Measurements from ENCODE around the gene MUS81. TPM values are rescaled to one million over a fixed set of nuclear protein-coding genes. Genes with fewer than 3 reads are reported as not detected.

MUS81 gene
- polyA plus RNA-seq: 100 to 1,000 TPM in 1 of 4 donors, 10 to 100 TPM in 3; 45.3 to 118 (median 73.8) TPM
- long read RNA-seq, donor 1, partial matches to known transcripts: 0 of 17 reads
- long read RNA-seq, donor 1, other reads (novel, unspliced or antisense): 13 of 17 reads
- long read RNA-seq, donor 2, partial matches to known transcripts: 0 of 3 reads
- long read RNA-seq, donor 2, other reads (novel, unspliced or antisense): 0 of 3 reads
- long read RNA-seq, donor 3, partial matches to known transcripts: 12 of 14 reads
- long read RNA-seq, donor 3, other reads (novel, unspliced or antisense): 0 of 14 reads
- long read RNA-seq, donor 4: 0 reads
- long read RNA-seq, donor 5, partial matches to known transcripts: 0 of 1 reads
- long read RNA-seq, donor 5, other reads (novel, unspliced or antisense): 0 of 1 reads
- long read RNA-seq, donor 6, partial matches to known transcripts: 25 of 54 reads
- long read RNA-seq, donor 6, other reads (novel, unspliced or antisense): 26 of 54 reads
- long read RNA-seq, donor 7: 0 reads
- long read RNA-seq, donor 8: 0 reads
- long read RNA-seq, donor 9, partial matches to known transcripts: 0 of 1 reads
- long read RNA-seq, donor 9, other reads (novel, unspliced or antisense): 0 of 1 reads
- long read RNA-seq, donor 10, transcript MUS81-201 (16 exons, 2,392 nt): major isoform, 5 of 67 reads
- long read RNA-seq, donor 10, partial matches to known transcripts: 35 of 67 reads
- long read RNA-seq, donor 10, other reads (novel, unspliced or antisense): 27 of 67 reads

- 0% methylated on average over 69 to 78 of the region's 78 CpGs for WGBS, 3 donors
- no peaks in the 10 kb centered on the region for H3K9me3 ChIP-seq (ENCODE audit: control insufficient read depth in 2 of 2, insufficient read depth in 1 of 2, low read depth in 1 of 2, low read length in 1 of 2)
- H3K4me1 ChIP-seq (ENCODE audit: control insufficient read depth in 3 of 3, insufficient read depth in 2 of 3, low read depth in 1 of 3, low read length in 2 of 3): peaks cover 0 to 40% (median 3%) of the 10 kb centered on the region in 3 donors
- no peak for FAIRE-seq
- H3K27me3 ChIP-seq (ENCODE audit: control insufficient read depth in 3 of 3, insufficient read depth in 3 of 3, low read length in 3 of 3): no peaks in the 10 kb centered on the region
- H3K4me3 ChIP-seq (ENCODE audit: low read depth in 1 of 3, low read length in 3 of 3): peak within 1 kb of the TSS; percentile 64 to 85 (median 72)
- peak within 1 kb of the TSS; percentile 95 to 97 (median 97) for H3K27ac ChIP-seq (ENCODE audit: low read depth in 1 of 3, low read length in 2 of 3)
- peak; percentile 99 for DNase-seq
- H3K36me3 ChIP-seq (ENCODE audit: control insufficient read depth in 3 of 3, insufficient read depth in 2 of 3, low read depth in 1 of 3, low read length in 3 of 3): peaks cover 12 to 59% (median 23%) of the 10 kb centered on the region in 3 donors
Observed at GRCh38 chr11:65860278-65861164, at the start of gene MUS81. Gene MUS81 (plus strand): TSS chr11:65860433. CDS start chr11:65860754, 321 bp downstream.

GRCh38 chr11:65811764-65812475 is 48.3 kb upstream of the MUS81 start:
- no peak for DNase-seq
- H3K4me3 ChIP-seq (ENCODE audit: low read depth in 1 of 3, low read length in 3 of 3): no peak overlapping the region
- H3K36me3 ChIP-seq (ENCODE audit: control insufficient read depth in 3 of 3, insufficient read depth in 2 of 3, low read depth in 1 of 3, low read length in 3 of 3): peaks cover 0 to 8% (median 3%) of the 10 kb centered on the region in 3 donors
- no peak for FAIRE-seq
- H3K9me3 ChIP-seq (ENCODE audit: control insufficient read depth in 2 of 2, insufficient read depth in 1 of 2, low read depth in 1 of 2, low read length in 1 of 2): no peaks in the 10 kb centered on the region
- H3K27ac ChIP-seq (ENCODE audit: low read depth in 1 of 3, low read length in 2 of 3): no peak overlapping the region
- peaks cover 0 to 16% (median 2%) of the 10 kb centered on the region in 3 donors for H3K4me1 ChIP-seq (ENCODE audit: control insufficient read depth in 3 of 3, insufficient read depth in 2 of 3, low read depth in 1 of 3, low read length in 2 of 3)
- no peaks in the 10 kb centered on the region for H3K27me3 ChIP-seq (ENCODE audit: control insufficient read depth in 3 of 3, insufficient read depth in 3 of 3, low read length in 3 of 3)
- WGBS, 3 donors: 69 to 89% (median 85%) methylated on average over 19 of the region's 19 CpGs

DNA sequence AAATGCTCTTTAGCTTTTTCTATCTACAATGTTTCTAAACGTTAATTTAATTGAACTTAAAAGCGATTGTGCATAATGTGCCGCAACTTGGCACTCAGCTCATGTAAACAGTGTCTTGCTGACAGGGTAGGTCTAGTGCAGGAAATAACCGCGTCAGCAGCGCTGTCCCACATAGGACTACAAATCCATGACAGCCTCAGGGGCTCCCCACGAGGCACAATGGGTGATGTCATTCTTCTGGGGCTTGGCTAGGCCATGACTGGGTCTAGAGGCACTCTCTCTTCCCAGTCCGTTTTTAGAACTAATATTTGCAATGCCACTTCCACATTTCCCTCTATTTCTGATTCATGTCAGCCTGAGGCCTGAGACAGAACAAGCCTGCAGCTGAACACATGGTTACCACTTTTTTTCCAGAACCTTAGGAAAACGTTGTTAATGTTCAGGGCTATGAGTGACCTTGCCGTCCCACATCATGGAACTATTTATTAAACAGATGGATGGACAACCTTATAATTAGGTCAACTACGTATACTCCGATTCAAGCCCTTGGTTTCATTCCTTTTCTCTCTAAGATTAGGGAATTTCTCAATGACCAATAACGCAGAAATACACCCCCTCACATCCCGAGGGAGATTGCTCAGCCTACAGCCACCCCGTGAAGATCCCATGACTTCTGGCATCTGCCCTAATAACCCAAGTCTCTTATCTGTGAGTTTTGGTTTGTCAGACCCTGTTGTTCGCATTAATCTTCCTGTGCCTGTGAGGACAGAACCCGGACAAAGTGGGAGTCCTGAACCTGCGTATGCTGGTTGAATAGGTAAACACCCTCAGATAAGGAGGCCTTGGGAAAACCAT is 45.9 kb upstream of the MUS81 start:
- Histone ChIP-seq H3K27me3 (ENCODE audit: control insufficient read depth in 3 of 3, insufficient read depth in 3 of 3, low read length in 3 of 3) (no peaks in the 10 kb centered on the region), H3K4me3 (ENCODE audit: low read depth in 1 of 3, low read length in 3 of 3) (no peak overlapping the region), H3K9me3 (ENCODE audit: control insufficient read depth in 2 of 2, insufficient read depth in 1 of 2, low read depth in 1 of 2, low read length in 1 of 2) (no peaks in the 10 kb centered on the region), H3K36me3 (ENCODE audit: control insufficient read depth in 3 of 3, insufficient read depth in 2 of 3, low read depth in 1 of 3, low read length in 3 of 3) (peaks cover 0 to 8% (median 3%) of the 10 kb centered on the region in 3 donors), H3K4me1 (ENCODE audit: control insufficient read depth in 3 of 3, insufficient read depth in 2 of 3, low read depth in 1 of 3, low read length in 2 of 3) (peaks cover 0 to 30% (median 2%) of the 10 kb centered on the region in 3 donors), H3K27ac (ENCODE audit: low read depth in 1 of 3, low read length in 2 of 3) (peak overlapping the region in 1 of 3 donors; percentile 66)
- 69 to 74% (median 71%) methylated on average over 18 of the region's 18 CpGs for WGBS, 3 donors
- FAIRE-seq (no peak), DNase-seq (peak in 1 of 2 donors; percentile 67)

DNA sequence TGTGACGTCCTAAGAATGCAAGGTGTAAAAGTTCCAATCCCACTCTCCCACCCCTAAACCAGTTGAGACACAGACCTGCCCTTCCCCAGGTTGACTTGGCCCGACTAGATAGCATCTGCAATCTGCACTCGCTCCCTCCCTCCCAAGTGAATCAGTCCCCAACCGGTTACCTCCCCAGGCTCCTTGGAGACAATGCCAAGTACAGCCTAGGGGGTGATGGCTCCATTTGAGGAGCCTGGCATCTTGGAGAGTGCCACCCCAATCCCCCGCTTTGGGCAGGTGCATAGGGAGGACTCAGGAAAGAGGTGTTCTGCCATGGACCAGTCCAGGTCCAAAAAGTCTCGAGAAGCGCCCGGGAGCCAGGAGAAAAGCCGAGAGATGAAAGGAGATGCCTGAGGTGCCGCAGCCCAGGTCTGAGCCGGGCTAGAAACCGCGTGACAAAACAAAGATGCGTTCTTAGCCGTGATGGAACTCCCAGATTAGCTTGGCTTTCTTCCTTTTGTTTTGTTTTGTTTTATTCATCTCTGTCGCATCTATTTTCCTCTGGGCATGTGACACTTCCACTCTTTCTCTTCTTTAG is 45.2 kb upstream of the MUS81 start:
- DNase-seq (no peak), FAIRE-seq (no peak)
- H3K36me3 ChIP-seq (ENCODE audit: control insufficient read depth in 3 of 3, insufficient read depth in 2 of 3, low read depth in 1 of 3, low read length in 3 of 3): peaks cover 0 to 12% (median 3%) of the 10 kb centered on the region in 3 donors
- H3K4me3 ChIP-seq (ENCODE audit: low read depth in 1 of 3, low read length in 3 of 3): no peak overlapping the region
- no peaks in the 10 kb centered on the region for H3K9me3 ChIP-seq (ENCODE audit: control insufficient read depth in 2 of 2, insufficient read depth in 1 of 2, low read depth in 1 of 2, low read length in 1 of 2)
- 90 to 94% (median 90%) methylated on average over 16 of the region's 16 CpGs for WGBS, 3 donors
- H3K4me1 ChIP-seq (ENCODE audit: control insufficient read depth in 3 of 3, insufficient read depth in 2 of 3, low read depth in 1 of 3, low read length in 2 of 3): peaks cover 0 to 37% (median 2%) of the 10 kb centered on the region in 3 donors
- H3K27me3 ChIP-seq (ENCODE audit: control insufficient read depth in 3 of 3, insufficient read depth in 3 of 3, low read length in 3 of 3): no peaks in the 10 kb centered on the region
- H3K27ac ChIP-seq (ENCODE audit: low read depth in 1 of 3, low read length in 2 of 3): peak overlapping the region in 1 of 3 donors; percentile 66

GRCh38 chr11:65816696-65817095 is 43.5 kb upstream of the MUS81 start:
- Histone ChIP-seq H3K4me3 (ENCODE audit: low read depth in 1 of 3, low read length in 3 of 3) (peak overlapping the region in 2 of 3 donors; percentile 36 to 66), H3K27ac (ENCODE audit: low read depth in 1 of 3, low read length in 2 of 3) (peak overlapping the region in 1 of 3 donors; percentile 76), H3K27me3 (ENCODE audit: control insufficient read depth in 3 of 3, insufficient read depth in 3 of 3, low read length in 3 of 3) (no peaks in the 10 kb centered on the region), H3K9me3 (ENCODE audit: control insufficient read depth in 2 of 2, insufficient read depth in 1 of 2, low read depth in 1 of 2, low read length in 1 of 2) (no peaks in the 10 kb centered on the region), H3K36me3 (ENCODE audit: control insufficient read depth in 3 of 3, insufficient read depth in 2 of 3, low read depth in 1 of 3, low read length in 3 of 3) (peaks cover 0 to 12% (median 3%) of the 10 kb centered on the region in 3 donors), H3K4me1 (ENCODE audit: control insufficient read depth in 3 of 3, insufficient read depth in 2 of 3, low read depth in 1 of 3, low read length in 2 of 3) (peaks cover 3 to 51% (median 4%) of the 10 kb centered on the region in 3 donors)
- DNase-seq (no peak), FAIRE-seq (no peak)
- WGBS, 3 donors: 93 to 99% (median 95%) methylated on average over 3 of the region's 3 CpGs

DNA sequence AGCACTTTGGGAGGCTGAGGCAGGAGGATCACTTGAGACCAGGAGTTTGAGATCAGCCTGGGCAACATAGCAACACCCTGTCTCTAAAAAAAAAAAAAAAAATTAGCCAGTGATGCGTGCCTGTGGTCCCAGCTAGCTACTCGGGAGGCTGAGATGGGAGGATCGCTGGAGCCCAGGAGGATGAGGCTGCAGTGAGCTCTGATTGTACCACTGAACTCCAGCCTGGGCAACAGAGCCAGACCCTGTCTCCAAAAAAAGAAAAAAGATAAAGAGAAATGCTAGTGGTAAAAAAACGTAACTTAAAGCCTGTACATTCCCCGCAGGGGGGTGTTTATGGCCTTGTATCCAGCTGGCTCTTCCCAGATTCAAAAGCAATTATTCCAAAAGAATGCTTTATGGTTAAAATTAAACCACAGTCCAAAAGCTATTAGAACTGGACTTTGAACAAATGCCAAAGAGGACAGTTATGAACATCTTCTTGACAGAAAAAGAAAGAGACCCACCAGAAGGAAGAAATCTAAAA is 42.9 kb upstream of the MUS81 start:
- no peak for FAIRE-seq
- 44 to 61% (median 44%) methylated on average over 5 of the region's 5 CpGs for WGBS, 3 donors
- no peaks in the 10 kb centered on the region for H3K27me3 ChIP-seq (ENCODE audit: control insufficient read depth in 3 of 3, insufficient read depth in 3 of 3, low read length in 3 of 3)
- peak overlapping the region in 2 of 3 donors; percentile 36 to 66 for H3K4me3 ChIP-seq (ENCODE audit: low read depth in 1 of 3, low read length in 3 of 3)
- DNase-seq: no peak
- peaks cover 0 to 12% (median 3%) of the 10 kb centered on the region in 3 donors for H3K36me3 ChIP-seq (ENCODE audit: control insufficient read depth in 3 of 3, insufficient read depth in 2 of 3, low read depth in 1 of 3, low read length in 3 of 3)
- peaks cover 3 to 58% (median 4%) of the 10 kb centered on the region in 3 donors for H3K4me1 ChIP-seq (ENCODE audit: control insufficient read depth in 3 of 3, insufficient read depth in 2 of 3, low read depth in 1 of 3, low read length in 2 of 3)
- peak overlapping the region in 2 of 3 donors; percentile 76 to 86 for H3K27ac ChIP-seq (ENCODE audit: low read depth in 1 of 3, low read length in 2 of 3)
- no peaks in the 10 kb centered on the region for H3K9me3 ChIP-seq (ENCODE audit: control insufficient read depth in 2 of 2, insufficient read depth in 1 of 2, low read depth in 1 of 2, low read length in 1 of 2)
